ENCODE data around the gene TNIP1. TPM values are rescaled to one million over a fixed set of nuclear protein-coding genes. Genes with fewer than 3 reads are reported as not detected.

Gene TNIP1
- total RNA-seq, 1 donor from 2014 or later, result 87.9 TPM

DNA sequence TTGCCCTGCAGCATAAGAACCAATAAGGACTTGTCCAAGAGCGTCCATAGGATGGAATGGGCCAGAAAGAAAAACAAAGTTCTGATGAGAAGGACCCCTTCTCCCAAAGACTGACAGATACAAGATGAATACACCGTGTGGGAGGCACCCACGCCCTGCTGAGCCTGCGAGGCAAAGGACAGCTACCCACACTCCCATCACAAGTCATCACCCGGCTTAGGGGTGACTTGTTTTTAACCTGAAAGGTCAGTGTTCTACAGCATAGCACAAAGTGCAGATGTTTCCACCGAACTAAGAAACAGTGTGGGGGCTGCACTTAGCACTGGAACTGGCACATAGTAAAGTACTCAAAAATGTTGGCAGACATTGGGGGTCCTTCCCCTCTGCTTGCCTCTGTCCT, 13.9 kb downstream of the TNIP1 start:
- no peak for DNase-seq (ENCODE audit: low read depth, low spot score)

DNA sequence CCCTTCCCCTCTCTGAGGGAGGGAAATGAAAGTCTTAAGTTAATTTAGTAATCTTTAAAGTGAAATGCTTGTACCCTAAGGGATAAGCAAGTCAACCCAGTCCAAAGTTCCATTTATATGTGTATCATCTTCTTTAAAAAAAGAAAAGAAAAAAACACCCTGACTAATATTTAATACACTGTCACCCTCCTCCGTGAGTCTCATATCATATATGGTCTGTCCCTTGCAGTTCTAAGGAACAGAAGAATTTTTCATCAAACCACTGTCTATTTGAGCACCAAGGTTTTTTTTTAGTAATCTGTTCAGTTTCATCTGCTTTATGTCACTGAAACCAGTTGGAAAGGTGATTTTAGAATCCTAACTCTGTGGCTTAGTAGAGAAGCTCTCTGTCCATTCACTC, 15.2 kb downstream of the TNIP1 start:
- DNase-seq (ENCODE audit: low read depth, low spot score), result no peak

DNA sequence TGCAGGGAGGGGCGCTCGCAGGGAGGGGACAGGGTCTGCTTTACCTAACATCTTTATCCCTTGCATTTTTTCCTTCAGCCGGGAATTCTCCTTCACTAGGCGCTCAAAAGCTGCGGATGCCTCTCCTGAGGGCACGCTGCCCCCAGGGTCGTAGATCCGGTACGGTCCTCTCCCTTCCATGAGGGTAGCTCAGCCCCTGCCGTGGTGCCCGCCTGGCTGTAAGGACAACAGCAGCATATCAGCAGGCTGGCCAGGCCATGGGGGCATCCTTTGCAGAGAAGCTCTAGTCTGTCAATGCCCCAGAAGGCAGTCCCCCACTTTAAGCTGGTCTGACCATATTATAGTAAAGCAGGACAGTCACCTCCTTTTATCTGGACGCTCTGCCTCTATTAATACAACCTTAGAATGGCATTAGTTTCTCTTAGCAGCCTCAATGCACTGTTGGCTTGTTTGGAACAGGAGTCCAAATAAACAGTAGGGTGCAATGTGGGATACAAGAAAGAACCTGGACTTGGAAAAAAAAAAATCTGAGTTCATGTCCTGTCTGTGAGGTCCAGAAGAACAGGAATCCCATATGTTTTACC, 15.8 kb downstream of the TNIP1 start:
- DNase-seq (ENCODE audit: low read depth, low spot score), result no peak

DNA sequence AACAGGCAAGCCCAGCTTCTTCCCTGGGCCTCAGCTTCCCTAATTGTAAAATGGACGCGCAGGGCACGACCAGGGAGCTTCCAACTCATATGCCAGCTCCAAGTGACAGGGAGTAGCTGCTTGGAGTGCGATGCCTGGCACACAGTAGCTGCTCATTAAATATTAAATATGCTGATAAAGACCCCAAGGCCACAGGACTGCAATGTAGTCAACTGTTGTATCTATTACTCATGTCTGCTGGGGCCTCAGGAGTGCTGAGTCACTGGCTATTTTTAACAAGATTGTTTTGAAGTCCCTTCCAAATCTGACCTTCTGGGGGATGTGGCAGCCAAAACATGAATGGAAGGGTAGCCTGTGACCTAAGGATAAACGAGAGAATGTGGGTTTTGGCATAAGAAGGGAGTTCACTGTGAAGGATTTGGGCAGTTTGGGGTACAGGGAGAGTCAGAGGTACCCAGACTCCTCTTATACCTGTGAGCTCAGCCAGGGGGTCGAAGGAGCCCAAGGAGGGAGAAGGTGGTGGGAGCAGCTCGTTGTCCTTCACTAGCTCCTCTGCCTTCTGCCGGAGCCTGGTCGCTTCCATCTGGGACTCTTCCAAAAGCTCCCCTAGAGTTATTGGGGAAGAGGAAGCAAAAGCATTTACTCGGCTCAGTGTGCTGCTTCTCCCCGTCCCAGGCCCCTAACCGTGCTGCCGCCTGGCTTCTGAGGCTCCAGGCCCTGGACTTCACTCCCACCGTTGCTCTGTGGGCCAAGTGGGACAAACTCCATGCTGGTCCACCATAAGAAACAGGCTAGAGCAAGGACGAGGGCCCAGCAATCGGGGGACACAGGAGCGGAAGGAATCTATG, 17.5 kb downstream of the TNIP1 start:
- no peak for DNase-seq (ENCODE audit: low read depth, low spot score)

DNA sequence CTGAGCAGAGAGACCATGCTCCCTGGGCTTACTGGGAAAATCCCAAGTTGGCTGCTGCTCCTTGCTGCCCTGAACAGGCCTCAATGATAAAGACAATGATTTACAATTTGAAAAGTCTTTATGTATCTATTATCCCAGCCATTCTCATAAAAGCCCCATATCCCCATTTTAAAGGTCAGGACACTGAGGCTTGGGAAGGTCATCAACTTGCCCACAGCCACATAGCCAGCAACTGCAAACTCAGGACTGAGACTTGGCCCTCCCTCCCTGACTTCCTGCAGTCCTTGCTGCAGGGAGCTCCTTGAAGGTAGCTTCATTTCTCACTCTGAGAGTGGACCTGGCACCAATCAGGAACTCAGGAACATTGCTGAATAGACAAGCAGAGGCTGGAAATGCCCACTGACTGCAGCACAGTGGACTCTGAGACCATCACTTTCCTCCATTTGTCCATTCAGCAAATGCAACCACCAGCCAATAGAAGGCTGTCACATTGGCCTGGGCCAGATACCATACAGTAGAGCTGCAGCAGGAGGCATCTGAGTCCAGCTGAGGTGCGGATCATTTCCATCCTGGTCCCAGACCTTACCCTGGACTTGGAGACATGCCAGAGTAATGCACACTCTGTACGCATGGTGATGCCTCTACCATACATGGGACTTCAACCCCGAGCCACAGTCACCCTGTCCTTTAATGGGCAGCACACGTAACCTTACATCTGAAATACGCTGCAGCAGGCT, 18.3 kb downstream of the TNIP1 start:
- DNase-seq (ENCODE audit: low read depth, low spot score), result no peak

DNA sequence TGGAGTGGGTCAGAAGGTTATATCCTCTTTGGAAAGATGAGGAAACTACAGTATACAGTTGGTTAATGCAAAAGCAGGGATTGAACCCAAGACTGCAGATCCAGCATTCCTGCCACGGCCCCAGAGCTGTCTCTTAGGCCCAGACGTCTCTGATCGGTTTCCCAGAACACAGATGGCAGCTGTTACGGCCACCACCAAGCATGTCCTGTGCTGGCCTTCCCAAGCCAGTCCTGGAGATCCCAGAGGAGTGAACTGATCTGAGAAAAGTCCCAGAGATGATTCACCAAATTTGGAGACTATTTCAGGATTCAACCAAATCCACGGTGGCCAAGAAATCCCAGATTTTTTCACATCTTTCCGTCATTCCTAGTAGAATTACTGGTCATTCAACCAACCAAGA, 20.1 kb downstream of the TNIP1 start:
- no peak for DNase-seq (ENCODE audit: low read depth, low spot score)

DNA sequence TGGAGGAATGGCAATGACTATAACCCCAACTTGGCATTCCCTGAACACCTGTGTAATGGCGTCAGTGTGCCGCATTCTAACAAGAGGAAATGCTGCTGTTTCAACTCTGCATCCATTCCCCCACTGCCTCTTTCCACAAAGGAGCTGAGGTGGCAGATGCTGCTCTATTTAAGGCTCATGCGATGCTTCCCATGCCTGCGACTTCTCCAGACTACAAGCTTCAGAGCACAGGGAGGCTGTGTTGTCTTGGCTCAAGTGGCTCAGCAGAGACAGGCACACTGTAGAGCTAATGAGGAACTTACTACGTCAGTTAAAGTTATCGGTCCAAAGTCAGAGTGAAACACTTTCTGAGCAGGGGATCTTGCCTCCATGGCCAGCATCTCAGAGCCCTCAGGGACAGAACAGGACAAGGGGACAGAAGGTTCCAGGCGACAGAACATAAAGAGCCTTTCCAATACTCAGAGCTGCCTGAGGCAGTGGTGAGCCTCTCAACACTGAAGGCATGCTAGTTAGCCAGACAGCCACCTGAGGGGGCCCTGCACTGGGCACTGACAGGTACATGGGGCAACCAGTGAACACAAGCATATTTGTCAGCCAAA, 21.8 kb downstream of the TNIP1 start:
- DNase-seq (ENCODE audit: low read depth, low spot score), result no peak

DNA sequence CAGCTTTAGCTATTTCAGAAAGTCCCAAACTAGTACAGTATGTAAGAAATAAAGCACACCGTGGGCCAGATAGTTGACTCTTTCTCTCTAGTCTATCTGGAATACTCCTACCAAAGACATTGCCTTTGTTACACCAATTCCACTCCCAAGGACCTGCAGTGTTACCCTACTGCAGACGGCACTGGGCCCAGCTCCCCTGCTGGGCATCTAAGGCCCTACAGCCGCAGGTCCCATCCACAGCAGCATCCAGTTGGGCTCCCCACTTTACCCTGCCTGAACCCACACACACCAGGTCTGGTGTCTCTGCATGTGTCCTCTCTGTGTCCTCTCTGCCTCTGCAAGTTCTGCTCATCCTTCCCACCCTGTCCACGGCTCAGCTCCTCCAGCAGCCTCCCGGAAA, 22.5 kb downstream of the TNIP1 start:
- no peak for DNase-seq (ENCODE audit: low read depth, low spot score)

DNA sequence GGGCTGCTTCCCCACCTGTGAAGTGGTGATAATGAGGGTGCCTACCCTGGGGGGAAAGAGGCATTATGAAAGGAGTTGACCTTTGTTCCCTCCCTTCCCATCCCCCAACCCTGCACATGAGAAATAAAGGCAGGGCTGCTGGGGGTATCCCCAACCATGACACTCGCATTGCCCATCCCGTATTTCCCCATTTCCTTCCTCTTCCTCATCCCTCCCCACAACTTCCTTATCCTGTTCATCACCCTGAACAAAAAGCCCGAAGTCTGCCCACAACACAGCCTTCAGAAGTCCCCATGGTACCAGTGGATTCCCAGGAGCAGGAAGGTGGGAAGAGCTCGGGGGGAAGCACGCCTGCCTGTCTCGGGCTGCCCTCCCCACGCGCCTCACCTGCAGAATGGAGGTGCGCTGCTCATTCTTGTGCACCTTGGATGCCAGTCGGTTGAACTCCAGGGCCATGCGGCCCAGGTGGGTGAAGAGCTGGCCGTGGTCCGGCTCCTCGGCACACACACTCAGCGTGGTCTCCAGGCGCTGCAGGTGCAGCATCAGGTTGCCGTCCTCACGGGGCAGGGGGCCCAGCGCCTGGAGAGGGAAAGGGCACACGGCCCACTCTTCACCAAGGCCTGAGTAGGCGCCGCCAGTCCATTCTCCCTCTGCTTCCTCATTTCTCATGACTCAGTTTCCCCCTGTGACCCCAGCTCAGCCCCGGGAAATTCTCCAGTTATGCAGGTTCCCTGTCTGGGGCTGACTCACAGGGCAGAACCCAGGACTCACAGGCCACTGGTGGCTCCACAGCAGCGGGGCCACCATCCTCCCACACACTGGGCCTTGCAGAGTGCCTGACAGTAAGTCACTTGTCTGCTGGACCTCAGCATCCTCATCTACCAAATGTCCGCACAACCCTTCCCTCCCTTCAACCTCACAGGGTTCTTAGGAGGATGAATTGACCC, 24.2 kb downstream of the TNIP1 start:
- no peak for DNase-seq (ENCODE audit: low read depth, low spot score)

DNA sequence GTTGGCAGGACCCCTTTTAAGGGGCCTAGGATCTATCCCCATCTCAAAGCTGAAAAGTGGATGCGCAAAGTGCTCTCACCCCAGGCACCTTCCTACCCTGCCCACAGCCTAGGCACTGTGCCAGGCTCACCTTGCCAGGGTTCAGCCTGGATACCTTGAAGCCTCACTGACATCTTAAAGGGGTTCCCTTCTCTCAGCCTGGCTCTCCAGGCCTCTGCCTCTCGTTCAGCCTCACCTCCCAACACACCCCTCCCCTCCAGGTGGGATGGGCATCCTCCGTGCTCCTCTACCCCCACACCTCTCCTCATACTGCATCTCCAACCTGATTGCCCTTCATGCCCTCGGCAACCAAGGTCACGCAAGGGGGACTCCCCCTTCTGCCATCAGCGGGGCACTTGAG, 25.5 kb downstream of the TNIP1 start:
- DNase-seq (ENCODE audit: low read depth, low spot score), result no peak

DNA sequence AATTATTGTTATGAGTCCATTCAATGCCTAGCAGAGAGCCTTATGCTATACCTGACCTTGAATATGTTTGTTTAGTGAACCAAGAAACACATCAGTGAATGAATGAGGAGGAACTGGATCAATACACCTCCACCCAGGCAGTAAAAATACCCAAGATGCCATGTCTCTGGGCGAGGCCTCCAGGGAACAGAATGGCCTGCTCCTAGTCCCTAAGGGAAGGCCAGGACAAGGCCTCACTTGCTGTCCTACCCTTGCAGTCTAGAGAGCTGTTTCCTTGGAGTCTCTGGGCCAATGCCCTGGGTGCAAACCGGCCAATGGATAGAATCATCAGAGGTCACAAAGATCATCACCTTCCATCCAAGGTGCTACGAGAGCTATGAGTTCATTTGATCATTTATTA, 26.1 kb downstream of the TNIP1 start:
- DNase-seq (ENCODE audit: low read depth, low spot score), result no peak

DNA sequence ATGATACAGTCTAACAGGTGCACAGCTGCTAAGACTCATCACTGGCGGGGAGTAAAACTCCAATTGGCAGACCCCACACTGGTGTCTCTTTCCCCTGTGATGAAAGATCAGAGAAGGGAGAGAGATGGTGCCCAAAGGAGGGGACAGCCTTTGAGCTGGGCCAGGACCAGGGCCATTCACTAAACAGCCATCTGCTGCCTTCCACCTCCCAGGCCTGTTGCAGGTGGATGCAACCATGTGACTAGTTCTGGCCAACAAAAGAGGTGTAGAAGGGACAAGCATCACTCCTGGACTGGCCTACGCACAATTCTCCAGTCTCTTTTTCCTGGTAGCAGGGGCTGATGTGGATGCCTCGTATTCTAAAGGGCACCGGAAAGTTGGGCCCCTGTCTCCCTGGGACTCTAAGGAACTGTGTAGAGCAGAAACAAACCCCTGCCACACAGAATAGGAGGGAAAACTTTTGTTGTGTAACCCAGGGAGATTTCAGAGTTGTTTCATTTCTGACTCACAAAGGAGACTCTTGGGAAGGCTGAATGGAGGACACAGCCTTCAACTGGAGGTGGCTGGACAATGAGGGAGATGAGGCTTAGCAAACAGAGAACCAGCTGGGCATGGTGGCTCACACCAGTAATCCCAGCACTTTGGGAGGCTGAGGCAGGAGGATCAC, 26.9 kb downstream of the TNIP1 start:
- DNase-seq (ENCODE audit: low read depth, low spot score), result no peak

DNA sequence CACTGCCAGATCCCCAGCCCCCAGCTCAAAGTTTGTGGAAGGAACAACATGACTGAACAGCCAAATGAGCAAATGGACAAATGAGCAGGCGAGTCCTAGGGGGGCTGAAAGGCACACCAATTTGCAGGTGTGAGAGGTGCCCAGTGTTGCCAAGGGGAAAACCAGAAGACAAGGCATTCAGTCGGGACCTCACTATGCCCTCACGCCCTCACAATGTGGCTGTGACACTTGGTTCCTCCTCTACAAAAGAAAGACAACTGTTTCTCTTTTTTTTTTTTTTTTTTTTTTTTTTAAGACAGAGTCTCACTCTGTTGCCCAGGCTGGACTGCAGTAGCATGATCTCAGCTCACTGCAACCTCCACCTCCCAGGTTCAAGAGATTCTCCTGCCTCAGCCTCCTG, 28.0 kb downstream of the TNIP1 start:
- no peak for DNase-seq (ENCODE audit: low read depth, low spot score)

DNA sequence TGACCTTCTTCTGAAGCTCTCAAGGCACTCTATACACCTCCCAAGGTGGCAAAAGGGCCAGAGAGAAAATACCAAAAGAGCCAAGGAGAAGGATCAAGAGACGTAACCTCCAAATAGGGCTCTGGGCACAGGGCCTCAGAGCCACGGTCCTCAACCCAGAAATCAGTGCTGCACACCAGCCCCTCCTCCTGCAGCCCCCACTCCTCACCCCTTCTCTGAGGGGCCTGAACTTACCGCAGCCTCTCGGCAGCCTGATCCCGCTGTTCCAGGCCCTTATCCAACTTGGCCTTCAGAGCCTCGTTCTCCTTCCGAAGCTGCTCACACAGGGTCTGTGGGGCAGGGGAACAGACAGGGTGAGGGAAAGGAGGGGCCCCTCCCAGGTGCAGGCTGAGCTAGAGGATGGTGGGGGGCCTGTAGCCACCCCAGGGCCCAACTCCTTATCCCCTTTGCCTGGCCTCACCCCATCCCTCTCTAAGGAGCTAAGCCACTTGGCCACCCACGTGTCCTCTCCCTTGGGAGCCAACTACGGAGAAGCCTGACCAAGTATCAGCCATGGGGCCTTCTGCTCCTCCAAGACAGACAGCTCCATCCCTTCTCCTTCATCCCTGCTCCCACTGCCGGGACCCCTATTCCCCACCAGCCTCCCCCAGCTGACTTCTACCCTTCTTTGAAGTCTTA, 28.8 kb downstream of the TNIP1 start:
- no peak for DNase-seq (ENCODE audit: low read depth, low spot score)

DNA sequence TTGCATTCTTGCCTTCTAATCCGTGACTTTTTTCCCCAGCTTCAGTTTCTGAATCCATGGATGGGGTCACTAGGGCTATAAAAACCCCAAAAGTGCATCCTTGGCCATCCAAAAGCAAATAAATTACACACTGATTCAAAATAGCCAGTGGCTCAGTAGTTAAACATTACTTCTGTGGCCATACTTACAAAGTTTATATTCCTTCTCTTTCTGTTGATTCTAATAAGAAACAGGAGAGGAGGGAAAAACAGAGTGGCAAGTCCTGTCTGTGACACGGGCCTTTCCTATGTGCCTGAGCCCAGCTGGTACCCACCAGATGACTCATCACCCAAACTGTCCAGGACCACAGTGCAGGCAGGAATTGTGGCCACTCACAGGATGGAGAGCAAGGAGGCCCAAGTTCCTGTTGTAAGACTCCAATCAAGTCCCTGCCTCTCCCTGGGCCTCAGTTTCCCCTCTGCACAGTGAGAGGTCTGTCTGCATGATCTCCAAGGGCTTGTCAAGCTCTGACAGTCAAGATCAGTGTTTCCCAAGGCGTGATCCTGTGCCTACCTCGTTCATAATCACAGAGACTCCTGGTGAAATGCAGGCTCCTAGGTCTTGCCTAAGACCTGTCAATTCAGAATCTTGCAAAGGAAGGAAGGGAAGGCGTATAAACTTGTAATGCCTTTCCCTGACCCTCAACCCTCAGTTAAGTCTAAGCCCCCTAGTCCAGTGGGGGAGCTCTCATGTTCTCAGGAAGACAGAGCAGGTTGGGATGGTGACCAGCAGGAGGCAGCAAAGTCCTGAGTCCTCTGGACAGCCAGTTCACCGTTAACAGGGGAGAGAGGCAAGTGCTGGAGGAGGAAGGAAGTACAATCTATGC, 29.5 kb downstream of the TNIP1 start:
- DNase-seq (ENCODE audit: low read depth, low spot score), result peak; percentile 57

DNA sequence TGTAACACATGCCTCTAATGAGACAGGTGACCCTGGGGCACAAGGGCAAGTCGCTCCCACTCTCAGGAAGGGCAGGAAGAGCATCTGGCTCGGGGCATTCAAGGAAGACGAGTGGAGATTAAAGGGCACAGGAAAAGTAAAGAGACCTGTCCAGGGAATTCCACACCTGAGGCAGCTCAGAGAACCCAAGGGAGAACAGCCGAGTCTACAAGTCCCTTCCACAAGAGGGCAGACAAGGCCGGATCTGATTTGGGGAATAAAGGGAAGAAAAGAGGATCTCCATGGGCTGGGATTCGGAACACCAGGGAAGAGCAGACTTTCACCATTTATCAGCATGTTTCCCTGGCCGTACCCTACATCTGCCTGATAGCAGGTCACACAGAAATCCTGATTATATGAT, 32.3 kb downstream of the TNIP1 start:
- DNase-seq (ENCODE audit: low read depth, low spot score), result no peak

DNA sequence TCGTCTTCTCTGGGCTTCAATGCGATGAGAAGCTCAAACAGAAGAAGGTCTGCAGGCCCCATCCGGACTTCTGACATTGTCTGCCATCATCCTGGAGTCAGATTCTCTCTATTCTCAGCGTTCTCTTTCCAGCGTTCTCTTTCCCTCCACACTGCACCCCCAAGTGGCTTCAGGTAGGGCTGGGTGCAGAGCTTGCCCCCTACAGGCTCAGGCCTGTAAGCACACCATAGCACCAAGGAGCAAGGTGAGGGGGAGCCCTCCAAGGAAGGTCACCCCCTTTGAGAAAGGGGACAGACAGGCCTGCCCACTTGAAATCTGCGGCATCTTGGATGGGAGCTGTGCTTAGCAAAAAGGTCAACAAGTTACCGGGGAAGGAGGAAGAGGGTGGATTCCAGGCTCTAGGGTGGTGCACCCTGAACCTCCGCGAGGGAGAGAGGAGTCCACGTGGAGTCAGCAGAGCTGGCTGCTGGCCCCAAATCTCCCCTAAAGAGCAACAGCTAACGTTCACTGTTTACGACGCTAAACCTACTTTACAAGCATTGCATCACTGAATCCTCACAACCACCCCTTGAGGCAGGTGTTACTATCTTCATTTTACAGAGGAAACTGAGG, 32.9 kb downstream of the TNIP1 start:
- no peak for DNase-seq (ENCODE audit: low read depth, low spot score)

DNA sequence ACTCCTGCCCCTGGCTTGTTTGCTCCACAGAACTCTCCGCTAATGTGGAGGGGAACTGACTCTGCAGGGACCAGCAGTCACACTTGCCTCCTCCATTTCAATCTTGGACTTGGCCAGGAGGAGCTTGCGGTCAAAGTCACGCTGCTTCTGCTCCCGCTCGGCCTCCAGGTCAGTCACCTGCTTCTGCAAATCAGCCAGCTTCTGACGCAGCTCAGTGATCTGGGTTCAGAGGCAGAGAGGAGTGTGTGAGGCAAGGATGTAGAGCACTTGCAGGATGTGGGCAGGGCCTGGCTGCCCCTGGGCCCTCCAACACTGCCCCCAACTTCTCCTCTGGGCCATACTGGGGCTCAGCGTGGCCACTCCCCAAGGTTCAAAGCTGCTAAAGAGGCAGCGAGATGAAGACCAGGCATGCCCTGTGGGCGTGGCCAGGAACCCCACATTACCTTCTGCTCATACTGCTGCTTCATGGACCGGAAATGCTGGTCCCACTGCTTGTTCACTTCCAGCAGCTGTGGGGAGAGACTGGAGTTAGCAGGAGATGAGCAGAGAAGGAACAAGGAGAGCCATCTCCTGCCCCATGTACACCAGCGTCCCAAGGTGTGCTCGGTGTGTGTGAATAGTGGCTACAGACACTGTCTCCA, 38.3 kb downstream of the TNIP1 start:
- DNase-seq (ENCODE audit: low read depth, low spot score), result no peak
